ENCODE measurements around the gene IP6K3.

Gene IP6K3

DNA sequence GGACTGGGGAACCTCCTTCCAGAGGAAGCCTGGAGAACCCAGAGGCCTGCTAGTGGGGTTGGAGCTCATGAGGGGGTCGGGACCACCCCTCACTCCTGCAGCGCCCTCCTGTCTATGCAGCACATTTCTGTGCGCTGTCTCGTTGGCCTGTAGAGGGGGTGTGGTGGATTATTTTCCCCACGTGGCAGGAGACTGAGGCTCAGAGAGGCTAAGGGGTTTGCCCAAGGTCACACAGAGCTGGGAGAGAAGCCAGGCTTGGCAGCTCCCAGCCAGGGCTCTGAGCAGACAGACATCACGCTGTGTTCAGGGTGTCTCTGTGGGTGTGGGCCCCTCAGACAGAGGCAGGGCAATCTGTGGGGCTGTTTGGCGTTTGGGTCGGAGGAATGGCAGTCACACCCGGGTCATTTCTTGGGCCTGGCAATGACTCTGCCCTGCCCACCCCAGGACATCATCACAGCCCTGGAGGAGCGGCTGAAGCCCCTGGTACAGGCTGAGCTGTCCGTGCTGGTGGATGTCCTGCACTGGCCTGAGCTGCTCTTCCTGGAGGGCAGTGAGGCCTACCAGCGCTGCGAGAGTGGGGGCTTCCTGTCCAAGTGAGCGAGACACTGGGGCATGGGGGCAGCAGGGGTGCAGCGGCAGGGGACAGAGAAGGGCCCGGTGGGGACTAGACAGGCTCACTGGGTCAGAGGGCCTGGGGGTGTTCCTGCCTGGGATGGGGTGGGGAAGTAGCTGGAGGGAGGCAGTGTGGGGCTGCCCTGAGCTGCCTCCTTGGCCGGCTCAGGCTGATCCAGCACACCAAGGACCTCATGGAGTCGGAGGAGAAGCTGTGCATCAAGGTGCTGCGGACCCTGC, 62.9 kb downstream of the IP6K3 start:
- H3K27me3 ChIP-seq (replicated peaks; ENCODE audit: control insufficient read depth, insufficient read depth, low read length): no peaks in the 10 kb centered on the region
- peaks cover 38% of the 10 kb centered on the region for H3K36me3 ChIP-seq (ENCODE audit: control insufficient read depth, insufficient read depth, low read length)
- TF ChIP-seq, protein P1, sequence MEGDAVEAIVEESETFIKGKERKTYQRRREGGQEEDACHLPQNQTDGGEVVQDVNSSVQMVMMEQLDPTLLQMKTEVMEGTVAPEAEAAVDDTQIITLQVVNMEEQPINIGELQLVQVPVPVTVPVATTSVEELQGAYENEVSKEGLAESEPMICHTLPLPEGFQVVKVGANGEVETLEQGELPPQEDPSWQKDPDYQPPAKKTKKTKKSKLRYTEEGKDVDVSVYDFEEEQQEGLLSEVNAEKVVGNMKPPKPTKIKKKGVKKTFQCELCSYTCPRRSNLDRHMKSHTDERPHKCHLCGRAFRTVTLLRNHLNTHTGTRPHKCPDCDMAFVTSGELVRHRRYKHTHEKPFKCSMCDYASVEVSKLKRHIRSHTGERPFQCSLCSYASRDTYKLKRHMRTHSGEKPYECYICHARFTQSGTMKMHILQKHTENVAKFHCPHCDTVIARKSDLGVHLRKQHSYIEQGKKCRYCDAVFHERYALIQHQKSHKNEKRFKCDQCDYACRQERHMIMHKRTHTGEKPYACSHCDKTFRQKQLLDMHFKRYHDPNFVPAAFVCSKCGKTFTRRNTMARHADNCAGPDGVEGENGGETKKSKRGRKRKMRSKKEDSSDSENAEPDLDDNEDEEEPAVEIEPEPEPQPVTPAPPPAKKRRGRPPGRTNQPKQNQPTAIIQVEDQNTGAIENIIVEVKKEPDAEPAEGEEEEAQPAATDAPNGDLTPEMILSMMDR (IDR thresholded peaks at IDR 0.05; ENCODE audit: insufficient read depth, low read length, poor library complexity, severe bottlenecking): no peak
- no peak overlapping the region for H3K4me3 ChIP-seq (replicated peaks; ENCODE audit: low read depth, low read length)
- DNase-seq (ENCODE audit: extremely low read depth, insufficient read length): no peak

DNA sequence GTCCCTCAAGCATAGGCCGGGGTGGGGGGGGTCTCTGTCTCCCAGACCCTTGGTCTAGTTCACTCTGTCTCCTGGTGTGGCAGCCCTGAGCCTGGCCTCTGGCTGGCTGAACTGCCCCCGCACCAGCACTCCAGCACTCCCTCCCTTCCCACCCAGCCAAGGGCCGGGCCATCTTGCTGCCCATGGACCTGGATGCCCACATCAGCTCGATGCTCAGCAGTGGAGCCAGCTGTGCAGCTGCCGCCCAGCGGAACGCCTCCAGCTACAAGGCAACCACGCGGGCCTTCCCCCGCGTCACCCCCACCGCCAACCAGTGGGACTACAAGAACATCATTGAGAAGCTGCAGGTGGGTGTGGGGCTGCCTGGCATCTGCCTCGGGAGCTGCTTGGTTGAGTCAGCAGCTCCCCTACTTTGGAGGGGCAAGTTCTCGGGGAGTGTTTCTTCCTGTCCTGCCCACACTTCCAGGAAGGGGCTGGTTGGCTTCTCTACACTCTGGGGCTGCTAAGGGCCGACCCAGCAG, 63.6 kb downstream of the IP6K3 start:
- TF ChIP-seq, protein P1 (IDR thresholded peaks at IDR 0.05; ENCODE audit: insufficient read depth, low read length, poor library complexity, severe bottlenecking): no peak
- no peak overlapping the region for H3K4me3 ChIP-seq (replicated peaks; ENCODE audit: low read depth, low read length)
- DNase-seq (ENCODE audit: extremely low read depth, insufficient read length): no peak
- H3K27me3 ChIP-seq (replicated peaks; ENCODE audit: control insufficient read depth, insufficient read depth, low read length): no peaks in the 10 kb centered on the region
- H3K36me3 ChIP-seq (ENCODE audit: control insufficient read depth, insufficient read depth, low read length): peaks cover 37% of the 10 kb centered on the region

DNA sequence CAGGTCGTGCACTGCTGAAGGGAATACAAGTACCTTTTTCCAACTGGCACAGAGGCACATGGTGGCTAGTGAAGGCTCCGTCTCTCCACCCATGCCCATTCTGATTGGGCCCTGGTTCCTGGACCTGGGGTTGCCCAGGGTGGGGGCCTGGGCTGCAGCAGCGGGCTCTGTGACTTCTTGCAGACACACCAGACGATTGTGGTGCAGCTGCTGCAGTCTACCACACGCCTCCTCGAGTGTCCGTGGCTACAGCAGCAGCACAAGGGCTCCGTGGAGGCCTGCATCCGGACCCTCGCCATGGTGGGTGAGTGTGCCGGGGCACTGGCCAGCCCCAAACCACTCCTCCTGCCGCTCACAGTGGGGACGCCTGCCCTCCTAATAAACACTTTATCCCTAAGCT, 64.4 kb downstream of the IP6K3 start:
- DNase-seq (ENCODE audit: extremely low read depth, insufficient read length): no peak
- Histone ChIP-seq H3K36me3 (ENCODE audit: control insufficient read depth, insufficient read depth, low read length) (peaks cover 39% of the 10 kb centered on the region), H3K27me3 (replicated peaks; ENCODE audit: control insufficient read depth, insufficient read depth, low read length) (no peaks in the 10 kb centered on the region), H3K4me3 (replicated peaks; ENCODE audit: low read depth, low read length) (no peak overlapping the region)
- TF ChIP-seq, protein P1 (IDR thresholded peaks at IDR 0.05; ENCODE audit: insufficient read depth, low read length, poor library complexity, severe bottlenecking): no peak

DNA sequence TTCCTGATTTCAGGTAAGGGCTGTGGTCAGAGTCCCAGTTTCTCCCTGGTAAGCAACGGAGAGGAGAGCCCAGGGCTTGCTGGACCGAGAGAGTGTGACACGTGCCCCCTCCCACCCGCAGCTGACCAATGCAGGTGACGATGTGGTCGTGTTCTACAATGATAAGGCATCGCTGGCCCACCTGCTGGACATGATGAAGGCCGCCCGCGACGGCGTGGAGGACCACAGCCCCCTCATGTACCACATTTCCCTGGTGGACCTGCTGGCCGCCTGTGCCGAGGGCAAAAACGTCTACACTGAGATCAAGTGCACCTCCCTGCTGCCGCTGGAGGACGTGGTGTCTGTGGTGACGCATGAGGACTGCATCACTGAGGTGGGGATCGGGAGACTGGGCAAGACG, 66.9 kb downstream of the IP6K3 start:
- H3K4me3 ChIP-seq (replicated peaks; ENCODE audit: low read depth, low read length): no peak overlapping the region
- DNase-seq (ENCODE audit: extremely low read depth, insufficient read length): no peak
- TF ChIP-seq, protein P1 (IDR thresholded peaks at IDR 0.05; ENCODE audit: insufficient read depth, low read length, poor library complexity, severe bottlenecking): no peak
- H3K36me3 ChIP-seq (ENCODE audit: control insufficient read depth, insufficient read depth, low read length): peaks cover 32% of the 10 kb centered on the region
- no peaks in the 10 kb centered on the region for H3K27me3 ChIP-seq (replicated peaks; ENCODE audit: control insufficient read depth, insufficient read depth, low read length)

DNA sequence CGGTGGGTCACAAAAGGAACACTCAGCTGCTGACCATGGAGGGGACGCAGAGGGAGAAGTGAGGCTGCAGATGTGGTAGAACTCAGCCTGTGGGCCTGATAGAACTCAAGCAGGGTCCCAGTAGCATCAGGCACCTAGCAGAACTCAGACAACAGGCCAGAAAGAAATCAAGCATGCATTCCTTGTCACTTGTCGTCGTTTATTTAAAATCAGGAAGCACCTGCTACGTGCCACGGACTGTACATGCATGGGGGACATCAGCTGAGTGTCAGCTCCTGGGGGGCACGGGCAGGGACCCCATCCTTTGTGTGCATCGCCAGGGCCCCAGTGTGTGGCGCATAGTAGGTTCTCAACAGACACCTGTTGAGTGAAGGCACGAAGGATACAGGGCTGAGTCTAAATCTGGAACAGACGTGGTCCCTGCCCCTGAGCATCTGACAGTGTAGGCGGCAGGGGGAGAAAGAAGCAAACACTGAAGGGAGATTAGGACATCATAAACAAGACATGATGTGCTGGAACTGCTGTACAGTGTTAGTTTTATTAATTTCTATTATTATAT, 67.7 kb downstream of the IP6K3 start:
- peaks cover 30% of the 10 kb centered on the region for H3K36me3 ChIP-seq (ENCODE audit: control insufficient read depth, insufficient read depth, low read length)
- TF ChIP-seq, protein P1 (IDR thresholded peaks at IDR 0.05; ENCODE audit: insufficient read depth, low read length, poor library complexity, severe bottlenecking): no peak
- H3K27me3 ChIP-seq (replicated peaks; ENCODE audit: control insufficient read depth, insufficient read depth, low read length): no peaks in the 10 kb centered on the region
- no peak overlapping the region for H3K4me3 ChIP-seq (replicated peaks; ENCODE audit: low read depth, low read length)
- DNase-seq (ENCODE audit: extremely low read depth, insufficient read length): no peak

All from GM06990 (cell line).